Endodermal cell (in vitro differentiated cells): Measurements from ENCODE around the gene CIB4. TPM values are rescaled to one million over a fixed set of nuclear protein-coding genes. Genes with fewer than 3 reads are reported as not detected.

ENCODE experiments used
- DNase-seq: peaks from one replicate; pipeline ENCODE4 v3.0.0-alpha.2; 2017
- H3K27ac ChIP-seq: 2 replicates; pipeline ENCODE4 v1.5.1; 2013; ENCODE audit warnings: mild to moderate bottlenecking, low read depth, low read length, moderate library complexity
- H3K27me3 ChIP-seq: 2 replicates; pipeline ENCODE4 v1.6.1; 2013; ENCODE audit warnings: mild to moderate bottlenecking, low read length, moderate library complexity; ENCODE audit not compliant: insufficient read depth, control insufficient read depth, poor library complexity, severe bottlenecking
- H3K36me3 ChIP-seq: 2 replicates; pipeline ENCODE4 v1.7.0; 2013; ENCODE audit warnings: mild to moderate bottlenecking, low read length, moderate library complexity; ENCODE audit not compliant: control insufficient read depth, insufficient read depth
- H3K4me1 ChIP-seq: one replicate; pipeline ENCODE4 v1.7.0; 2013; ENCODE audit warnings: low read length; ENCODE audit not compliant: control insufficient read depth, insufficient read depth
- H3K4me3 ChIP-seq: 2 replicates; pipeline ENCODE4 v1.5.1; 2013; ENCODE audit warnings: mild to moderate bottlenecking, low read length, moderate library complexity
- H3K9ac ChIP-seq: 2 replicates; pipeline ENCODE4 v1.6.1; 2013; ENCODE audit warnings: mild to moderate bottlenecking, low read length, moderate library complexity; ENCODE audit not compliant: poor library complexity, severe bottlenecking; ENCODE audit errors: extremely low read depth
- H3K9me3 ChIP-seq: 2 replicates; pipeline ENCODE4 v1.6.1; 2013; ENCODE audit warnings: mild to moderate bottlenecking, low read length, moderate library complexity; ENCODE audit not compliant: control insufficient read depth
- H3K27ac Mint-ChIP-seq: 2 replicates; pipeline ENCODE4 v1.8.0; 2020; ENCODE audit warnings: mixed read lengths
- H3K27me3 Mint-ChIP-seq: 2 replicates; pipeline ENCODE4 v1.8.0; 2021; ENCODE audit warnings: mild to moderate bottlenecking, mixed read lengths; ENCODE audit not compliant: insufficient read depth
- H3K36me3 Mint-ChIP-seq: 2 replicates; pipeline ENCODE4 v1.8.0; 2020; ENCODE audit warnings: low read depth, mixed read lengths
- H3K4me1 Mint-ChIP-seq: 2 replicates; pipeline ENCODE4 v1.8.0; 2020; ENCODE audit warnings: mixed read lengths
- H3K4me3 Mint-ChIP-seq: 2 replicates; pipeline ENCODE4 v1.8.0; 2020; ENCODE audit warnings: mild to moderate bottlenecking, moderate library complexity, mixed read lengths
- H3K9me3 Mint-ChIP-seq: 2 replicates; pipeline ENCODE4 v1.8.0; 2020; ENCODE audit warnings: mild to moderate bottlenecking, mixed read lengths
- CTCF ChIP-seq: fragments of 200-600 bp; sonication (generic); conservative IDR thresholded peaks from 2 replicates; pipeline ENCODE4 v1.5.0; 2021; ENCODE audit warnings: antibody characterized with exemption, mild to moderate bottlenecking
- WGBS, 2 experiments: methylation state at CpG; one replicate each; pipeline versions ENCODE4 v1.1.5 to v1.1.7; 2013; ENCODE audit warnings: missing lambda C conversion rate in 2 of 2, mixed read lengths in 1 of 2; ENCODE audit not compliant: insufficient coverage in 1 of 2, insufficient read length in 1 of 2; 5-methylcytosine and 5-hydroxymethylcytosine counted together
- total RNA-seq, 2 donors: library from RNA; stranded (reverse); fragmentation: NEBNext Ultra II Directional in 1 of 2; extraction: Animal tissue kit (Norgen Biotek cat#: 25700) in 1 of 2; gene quantifications; 2 replicates in 1 of 2; 3 replicates in 1 of 2; pipeline ENCODE4 v1.2.1, GENCODE V29; 2021

Gene CIB4
- total RNA-seq, 2 donors from 2014 or later: not detected

- H3K27me3 ChIP-seq: peaks cover 36% of the 10 kb centered on the region
These were observed 23.5 kb downstream of the CIB4 start for GRCh38 chr2:26617588-26618083.

GRCh38 chr2:26616706-26617587 is 24.2 kb downstream of the CIB4 start:
- Mint-ChIP-seq H3K4me1 (peaks cover 25% of the 10 kb centered on the region), H3K27ac (no peak overlapping the region)

More at GRCh38 chr2:26617588-26618083, 23.5 kb downstream of the CIB4 start:
- WGBS, 2 experiments: 73 to 74% methylated on average over 6 to 7 of the region's 7 CpGs
- TF ChIP-seq CTCF: no peak
- Histone ChIP-seq H3K9me3 (peaks cover 6% of the 10 kb centered on the region), H3K4me3 (no peak overlapping the region), H3K36me3 (no peaks in the 10 kb centered on the region), H3K4me1 (no peaks in the 10 kb centered on the region), H3K9ac (no peak overlapping the region), H3K27ac (no peak overlapping the region)
- no peak for DNase-seq
- Mint-ChIP-seq H3K36me3 (no peaks in the 10 kb centered on the region), H3K4me1 (peaks cover 22% of the 10 kb centered on the region), H3K27me3 (peaks cover 25% of the 10 kb centered on the region), H3K27ac (no peak overlapping the region), H3K4me3 (no peak overlapping the region), H3K9me3 (peaks cover 4% of the 10 kb centered on the region)

More at GRCh38 chr2:26616706-26617587, 24.2 kb downstream of the CIB4 start:
- TF ChIP-seq CTCF: no peak
- no peak overlapping the region for H3K4me3 ChIP-seq
- peaks cover 36% of the 10 kb centered on the region for H3K27me3 ChIP-seq
- Mint-ChIP-seq H3K4me3 (no peak overlapping the region), H3K36me3 (no peaks in the 10 kb centered on the region), H3K27me3 (peaks cover 25% of the 10 kb centered on the region), H3K9me3 (peaks cover 4% of the 10 kb centered on the region)
- WGBS, 2 experiments: 85 to 88% methylated on average over 7 to 10 of the region's 10 CpGs
- H3K9me3 ChIP-seq: peaks cover 6% of the 10 kb centered on the region
- no peaks in the 10 kb centered on the region for H3K36me3 ChIP-seq
- DNase-seq: no peak
- no peak overlapping the region for H3K27ac ChIP-seq
- H3K4me1 ChIP-seq: no peaks in the 10 kb centered on the region
- H3K9ac ChIP-seq: no peak overlapping the region
